Measurements from ENCODE around the gene ZNF662. TPM values are rescaled to one million over a fixed set of nuclear protein-coding genes. Genes with fewer than 3 reads are reported as not detected.

The ZNF662 gene
- total RNA-seq, 1 experiment from 2014 or later, result not detected

GRCh38 chr3:42876940-42877720, 28.8 kb upstream of the ZNF662 start (continued):
- TF ChIP-seq CBX3 (IDR thresholded peaks at IDR 0.05; ENCODE audit: low read depth), result no peak

DNA sequence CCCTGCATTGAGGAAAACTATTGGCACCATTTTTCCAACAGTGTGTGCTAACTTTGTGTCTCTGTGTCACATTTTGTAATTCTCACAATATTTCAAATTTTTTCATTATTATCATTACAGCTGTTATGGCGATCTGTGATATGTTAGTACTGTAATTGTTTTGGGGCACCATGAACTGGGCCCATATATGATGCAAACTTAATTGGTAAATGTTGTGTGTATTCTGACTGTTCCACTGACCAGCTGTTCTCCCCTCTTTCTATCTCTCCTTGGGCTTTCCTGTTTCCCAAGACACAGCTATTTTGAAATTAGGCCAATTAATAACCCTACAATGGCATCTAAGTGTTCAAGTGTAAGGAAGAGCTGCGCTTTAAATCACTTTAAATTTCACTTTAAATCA, 28.1 kb upstream of the ZNF662 start:
- CTCF ChIA-PET, result interaction anchor here (1.7 kb wide), 1 partner anchor 46 kb away, joined by 5 read pairs; no protein-coding TSS in a partner anchor
- RAD21 ChIA-PET (ENCODE audit: low non-redundant PET in 1 of 2, low total read pairs in 2 of 2, uncharacterized antibody in 2 of 2, unreplicated experiment in 2 of 2), result no interaction called here
- POLR2A ChIA-PET, result no interaction called here
- DNase-seq (ENCODE audit: low read depth, low spot score) (no peak), ATAC-seq (no peak)
- H3K4me3 ChIP-seq (replicated peaks in 1 of 2; ENCODE audit: low read depth in 1 of 2, low read length in 2 of 2), result no peak overlapping the region
- no peaks in the 10 kb centered on the region for H3K9me2 ChIP-seq (ENCODE audit: insufficient read depth)
- intact Hi-C loops (cut with micrococcal nuclease), result no loop called here
- no TSS peak for BruUV-seq (replicated peaks)
- peaks cover 0 to 13% of the 10 kb centered on the region in 2 experiments; a peak in 3 of 4 replicates for H3K4me1 ChIP-seq (ENCODE audit: control insufficient read depth in 1 of 2, insufficient read depth in 2 of 2, low read length in 2 of 2)
- H3K9ac ChIP-seq (ENCODE audit: low read length), result no peak overlapping the region
- no peaks in the 10 kb centered on the region for H4K20me1 ChIP-seq (ENCODE audit: insufficient read depth)
- H3K27me3 ChIP-seq (ENCODE audit: insufficient read depth, low read length), result no peaks in the 10 kb centered on the region
- H2AFZ ChIP-seq (ENCODE audit: low read depth, low read length, poor library complexity, severe bottlenecking), result no peak overlapping the region
- no peak overlapping the region for H3K4me2 ChIP-seq (ENCODE audit: low read length)
- no peaks in the 10 kb centered on the region for H3K36me3 ChIP-seq (ENCODE audit: control insufficient read depth in 1 of 2, insufficient read depth in 2 of 2, low read length in 2 of 2)
- H3K27ac ChIP-seq (ENCODE audit: low read depth, low read length), result no peak overlapping the region
- H3K79me2 ChIP-seq (ENCODE audit: insufficient read depth, low read length), result no peaks in the 10 kb centered on the region
- TF ChIP-seq TCF7L2 (IDR thresholded peaks at IDR 0.05; ENCODE audit: borderline replicate concordance, extremely low read depth, insufficient read depth, insufficient read length) (no peak), EZH2phosphoT487 (IDR thresholded peaks at IDR 0.05; ENCODE audit: borderline replicate concordance) (no peak), ZFX (IDR thresholded peaks at IDR 0.05) (no peak), YY1 (IDR thresholded peaks at IDR 0.05; ENCODE audit: extremely low read depth, insufficient replicate concordance, low read depth, low read length) (no peak)
- H3K9me3 ChIP-seq (ENCODE audit: control insufficient read depth in 1 of 2, insufficient read depth in 1 of 2, low read depth in 1 of 2, low read length in 2 of 2), result no peaks in the 10 kb centered on the region

GRCh38 chr3:42880183-42880582, 25.8 kb upstream of the ZNF662 start:
- Histone ChIP-seq H2AFZ (ENCODE audit: low read depth, low read length, poor library complexity, severe bottlenecking) (no peak overlapping the region), H3K4me2 (ENCODE audit: low read length) (peak overlapping the region; percentile 93; the same call in 1 of the 2 replicates)

More at GRCh38 chr3:42880183-42880582, 25.8 kb upstream of the ZNF662 start:
- Histone ChIP-seq H3K27me3 (ENCODE audit: insufficient read depth, low read length) (no peaks in the 10 kb centered on the region), H3K36me3 (ENCODE audit: control insufficient read depth in 1 of 2, insufficient read depth in 2 of 2, low read length in 2 of 2) (no peaks in the 10 kb centered on the region), H3K27ac (ENCODE audit: low read depth, low read length) (no peak overlapping the region; the same call in 1 of the 2 replicates), H3K4me3 (replicated peaks in 1 of 2; ENCODE audit: low read depth in 1 of 2, low read length in 2 of 2) (no peak overlapping the region), H3K4me1 (ENCODE audit: control insufficient read depth in 1 of 2, insufficient read depth in 2 of 2, low read length in 2 of 2) (peaks cover 0 to 13% of the 10 kb centered on the region in 2 experiments; a peak in 3 of 4 replicates), H3K9ac (ENCODE audit: low read length) (no peak overlapping the region), H3K79me2 (ENCODE audit: insufficient read depth, low read length) (no peaks in the 10 kb centered on the region), H3K9me3 (ENCODE audit: control insufficient read depth in 1 of 2, insufficient read depth in 1 of 2, low read depth in 1 of 2, low read length in 2 of 2) (no peaks in the 10 kb centered on the region), H3K9me2 (ENCODE audit: insufficient read depth) (no peaks in the 10 kb centered on the region), H4K20me1 (ENCODE audit: insufficient read depth) (no peaks in the 10 kb centered on the region)
- TF ChIP-seq EGR1 (IDR thresholded peaks at IDR 0.05; ENCODE audit: low read depth) (no peak), CEBPB (IDR thresholded peaks at IDR 0.05; ENCODE audit: low read depth) (no peak), CTCF (IDR thresholded peaks at IDR 0.05 in 2 of 3, conservative IDR thresholded peaks at IDR 0.05 in 1 of 3; ENCODE audit: borderline replicate concordance in 1 of 3, insufficient read depth in 1 of 3, low read depth in 2 of 3, low read length in 2 of 3) (no peak), ZBTB33 (IDR thresholded peaks at IDR 0.05; ENCODE audit: extremely low read depth, insufficient replicate concordance, low read length) (no peak), CBX3 (IDR thresholded peaks at IDR 0.05; ENCODE audit: low read depth) (no peak)
- TF ChIP-seq, protein P1, sequence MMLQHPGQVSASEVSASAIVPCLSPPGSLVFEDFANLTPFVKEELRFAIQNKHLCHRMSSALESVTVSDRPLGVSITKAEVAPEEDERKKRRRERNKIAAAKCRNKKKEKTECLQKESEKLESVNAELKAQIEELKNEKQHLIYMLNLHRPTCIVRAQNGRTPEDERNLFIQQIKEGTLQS (IDR thresholded peaks at IDR 0.05), result no peak
- ATAC-seq, result no peak
- CTCF ChIA-PET, result no interaction called here
- BruUV-seq (replicated peaks), result no TSS peak
- intact Hi-C loops (cut with micrococcal nuclease), result loop anchor here (5.0 kb wide), 2 partner anchors 308 to 648 kb away; no protein-coding TSS in a partner anchor
- POLR2A ChIA-PET, result no interaction called here
- RAD21 ChIA-PET (ENCODE audit: low non-redundant PET in 1 of 2, low total read pairs in 2 of 2, uncharacterized antibody in 2 of 2, unreplicated experiment in 2 of 2), result no interaction called here
- DNase-seq (ENCODE audit: low read depth, low spot score), result no peak
